Glomerular visceral epithelial cell (primary cell): ENCODE results near the gene FRYL.
A peak's percentile ranks its signal among the peaks of the same experiment; 100 is the strongest.
"Not testable (repeated sequence)": the region's sequence is repeated elsewhere in the genome, so short reads cannot be mapped to it uniquely, and the experiment has no call there.

ENCODE experiments used
- DNase-seq: peaks from one replicate; pipeline ENCODE4 v3.0.0-alpha.2; 2016; ENCODE audit errors: extremely low spot score

FRYL gene

DNA sequence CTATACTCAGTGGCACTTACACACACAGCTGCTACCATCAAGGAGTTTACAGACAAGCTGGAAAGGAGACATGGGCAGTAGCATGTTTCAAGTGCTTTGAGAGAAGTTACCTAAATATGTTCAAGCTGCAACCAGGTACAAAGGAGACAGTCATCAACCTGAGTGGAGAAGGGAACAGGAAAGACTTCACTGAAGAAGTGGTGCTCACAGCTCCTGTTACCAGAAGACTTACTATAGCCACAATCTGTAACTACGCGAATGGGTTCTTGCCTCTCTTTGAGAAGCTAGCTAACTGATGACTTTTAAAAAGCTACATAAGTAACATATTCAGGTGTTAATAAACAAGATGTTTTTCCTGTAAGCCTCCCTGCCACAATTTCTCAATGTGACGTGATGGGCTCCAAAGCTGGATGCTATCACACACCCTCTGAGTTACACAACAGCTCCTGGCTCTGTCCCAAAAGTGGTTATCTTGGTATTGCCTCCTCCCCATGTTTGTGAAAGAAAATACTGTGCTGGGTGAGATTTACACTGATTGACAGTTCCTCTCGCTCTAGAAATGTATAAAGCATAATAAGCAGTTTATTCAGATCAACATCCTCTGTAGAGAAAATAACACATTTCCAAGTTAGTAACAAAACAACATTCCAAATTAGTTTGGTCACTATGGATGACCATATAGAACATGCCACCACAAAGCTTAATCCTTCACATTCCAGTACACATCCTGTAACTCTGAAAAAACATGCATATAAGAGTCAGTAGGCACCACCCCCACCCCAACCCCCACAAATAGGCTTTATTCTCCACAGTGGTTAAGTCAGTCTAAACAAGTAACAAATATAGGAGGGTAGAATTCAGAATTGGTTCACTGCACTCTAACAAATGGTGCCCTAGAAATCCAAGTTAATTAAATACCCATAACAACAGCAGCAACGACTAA is 81.8 kb downstream of the FRYL start:
- peak; percentile 91 for DNase-seq

DNA sequence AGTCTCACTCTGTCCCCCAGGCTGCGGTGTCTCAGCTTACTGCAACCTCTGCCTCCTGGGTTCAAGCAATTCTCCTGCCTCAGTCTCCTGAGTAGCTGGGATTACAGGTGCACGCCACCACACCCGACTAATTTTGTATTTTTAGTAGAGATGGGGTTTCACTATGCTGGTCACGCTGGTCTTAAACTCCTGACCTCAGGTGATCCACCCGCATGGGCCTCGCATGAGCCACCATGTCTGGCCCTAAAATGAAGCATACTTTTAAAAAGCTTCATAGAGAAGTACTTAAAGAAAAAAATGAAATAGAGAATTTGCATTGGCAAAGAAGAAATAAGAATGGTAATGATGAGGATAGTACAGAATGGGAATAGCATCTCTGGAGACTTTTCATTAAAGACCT is 82.6 kb downstream of the FRYL start:
- not testable (repeated sequence) for DNase-seq

DNA sequence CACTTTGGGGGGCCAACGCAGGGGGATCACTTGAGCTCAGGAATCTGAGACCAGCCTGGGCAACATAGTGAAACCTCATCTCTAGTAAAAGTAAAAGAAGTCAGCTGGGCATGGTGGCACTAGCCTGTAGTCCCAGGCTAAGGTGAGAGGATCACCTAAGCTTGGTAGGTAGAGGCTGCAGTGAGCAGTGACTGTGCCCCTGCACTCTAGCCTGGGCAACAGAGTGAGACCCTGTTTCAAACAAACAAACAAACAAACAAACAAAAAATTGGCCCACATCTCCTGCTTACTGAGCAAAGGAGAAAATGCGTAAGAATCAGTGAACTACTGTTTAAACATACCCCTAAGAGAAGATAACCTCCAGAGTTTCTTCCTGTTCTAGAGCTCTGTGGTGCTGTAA is 85.3 kb downstream of the FRYL start:
- no peak for DNase-seq

DNA sequence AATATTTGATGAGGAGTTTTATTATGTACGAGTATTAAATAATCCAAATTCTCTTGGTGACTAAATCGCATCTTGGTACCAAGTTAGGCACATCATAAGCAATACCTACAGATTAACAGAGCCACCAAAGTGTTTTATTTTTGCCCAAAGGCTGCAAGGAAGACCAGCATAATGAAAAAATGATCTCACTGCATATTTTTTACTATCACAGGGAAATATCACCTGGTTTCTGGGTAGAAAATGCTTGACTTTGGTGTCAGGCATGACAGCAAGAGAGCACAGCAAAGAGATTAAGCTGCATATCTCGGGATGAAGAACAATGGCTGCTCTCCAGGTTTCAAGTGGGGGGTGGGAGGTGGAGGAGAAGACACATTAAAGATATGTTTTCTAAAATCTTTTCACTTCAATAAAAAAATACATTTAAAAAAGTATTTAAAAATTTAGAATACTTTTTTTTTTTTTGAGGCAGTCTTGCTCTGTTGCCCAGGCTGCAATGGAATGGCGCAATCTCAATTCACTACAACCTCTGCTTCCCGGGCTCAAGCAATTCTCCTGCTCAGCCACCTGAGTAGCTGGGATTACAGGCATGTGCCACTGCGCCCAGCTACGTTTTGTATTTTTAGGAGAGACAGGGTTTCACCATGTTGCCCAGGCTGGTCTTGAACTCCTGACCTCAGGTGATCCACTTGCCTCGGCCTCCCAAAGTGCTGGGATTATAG is 86.1 kb downstream of the FRYL start:
- DNase-seq: no peak

DNA sequence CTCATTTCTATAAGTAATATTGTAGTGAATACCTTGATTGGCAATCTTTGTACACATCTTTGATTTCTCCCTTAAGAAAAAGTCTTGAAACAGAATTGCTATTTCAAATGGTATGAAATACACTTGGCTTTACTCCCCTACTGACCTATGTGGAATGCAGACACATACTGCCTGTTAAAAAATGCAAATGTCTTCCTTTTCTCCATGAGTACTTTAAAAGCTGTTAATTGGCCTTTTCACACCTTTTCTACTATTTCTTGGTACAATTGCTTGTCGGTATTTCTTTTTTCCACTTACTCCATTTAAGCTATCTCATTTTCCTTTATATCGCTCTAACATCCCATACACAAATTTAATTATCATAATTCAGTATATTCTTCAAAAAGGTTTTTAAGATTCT is 87.2 kb downstream of the FRYL start:
- no peak for DNase-seq

DNA sequence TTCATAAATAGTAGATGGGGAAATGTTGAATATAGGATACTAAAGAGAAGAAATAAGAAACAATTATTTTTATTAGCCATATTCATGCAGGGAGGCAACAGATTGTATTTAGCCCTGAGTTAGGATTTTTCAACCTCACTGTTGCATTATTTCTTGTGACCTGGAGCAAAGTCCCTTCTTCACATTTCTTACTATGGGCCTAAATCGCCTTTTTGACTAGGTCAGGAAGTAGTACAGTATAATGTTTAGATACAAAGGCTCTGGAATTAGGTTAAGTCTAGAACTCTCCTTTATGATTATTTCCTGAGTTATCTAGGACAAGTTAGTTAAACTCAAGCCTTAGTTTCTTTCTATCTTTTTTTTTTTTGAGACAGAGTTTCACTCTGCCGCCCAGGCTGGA is 88.0 kb downstream of the FRYL start:
- no peak for DNase-seq

DNA sequence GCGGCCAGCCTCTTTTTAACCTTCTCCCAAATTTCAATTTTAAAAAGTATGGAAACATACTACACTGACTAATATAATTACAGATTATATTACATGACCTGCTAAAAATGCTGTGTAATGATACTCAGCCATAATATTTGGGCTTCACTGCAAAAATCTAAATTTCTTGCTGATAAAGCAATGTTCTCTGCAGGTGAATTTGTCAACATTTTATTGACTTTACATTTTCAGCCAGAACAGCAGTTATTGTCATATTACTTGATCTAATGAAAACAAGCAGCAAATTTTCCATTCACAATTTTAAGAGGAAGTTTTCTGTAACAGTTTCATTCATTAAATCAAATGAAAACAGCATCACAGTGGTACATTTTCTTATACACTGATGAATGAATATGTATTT is 91.1 kb downstream of the FRYL start:
- DNase-seq: no peak

DNA sequence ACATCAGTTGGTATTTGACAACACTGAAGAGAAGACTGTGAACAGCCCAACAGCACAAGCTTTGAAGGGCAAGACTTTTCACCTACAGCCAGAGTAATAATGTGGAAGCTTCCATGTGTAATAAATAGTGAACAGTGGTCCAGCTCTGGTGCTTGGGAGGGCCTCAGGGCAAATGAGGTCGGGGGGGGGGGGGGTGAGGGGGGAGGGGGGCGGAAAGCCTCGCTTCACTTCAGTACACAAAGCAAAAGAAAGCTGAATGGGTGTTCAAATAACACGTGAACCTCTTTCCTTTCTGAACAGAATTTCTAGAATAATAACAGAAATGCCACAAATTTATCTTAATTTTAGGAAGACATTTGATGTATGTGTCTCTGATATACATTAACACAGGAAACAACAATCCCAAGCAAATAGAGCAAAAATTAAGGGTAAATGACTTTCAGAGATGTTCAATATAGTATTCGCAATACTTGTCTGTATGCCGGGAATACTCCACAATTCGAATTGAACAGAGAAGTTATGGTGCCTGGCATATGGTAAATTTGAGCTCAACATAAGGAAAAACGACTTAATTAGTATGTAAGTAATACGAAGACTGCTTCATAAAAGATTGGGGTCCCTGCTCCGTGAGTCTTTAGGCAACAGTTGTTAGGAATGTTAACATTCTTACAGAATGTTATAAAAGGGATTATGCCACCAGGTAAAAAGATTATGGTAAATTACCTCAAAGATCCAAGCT is 92.6 kb downstream of the FRYL start:
- DNase-seq: no peak

DNA sequence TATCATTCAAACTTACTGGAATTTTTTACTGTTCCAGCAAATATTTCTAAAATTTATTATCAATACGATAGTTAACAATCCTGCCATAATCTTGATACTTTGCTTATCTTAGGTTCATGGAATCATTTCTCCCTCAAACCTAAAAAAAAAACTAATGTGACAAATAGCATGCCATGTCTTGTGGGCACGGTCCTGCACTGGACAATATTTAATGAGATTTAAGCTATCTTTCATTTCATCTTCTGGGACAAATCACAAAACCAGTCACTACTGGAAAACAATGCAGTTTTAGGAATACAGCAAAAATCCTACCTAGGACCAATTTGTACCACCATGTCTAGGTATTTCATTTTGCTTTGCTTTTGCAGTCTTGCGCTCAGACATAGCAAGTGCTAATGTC is 93.7 kb downstream of the FRYL start:
- no peak for DNase-seq

DNA sequence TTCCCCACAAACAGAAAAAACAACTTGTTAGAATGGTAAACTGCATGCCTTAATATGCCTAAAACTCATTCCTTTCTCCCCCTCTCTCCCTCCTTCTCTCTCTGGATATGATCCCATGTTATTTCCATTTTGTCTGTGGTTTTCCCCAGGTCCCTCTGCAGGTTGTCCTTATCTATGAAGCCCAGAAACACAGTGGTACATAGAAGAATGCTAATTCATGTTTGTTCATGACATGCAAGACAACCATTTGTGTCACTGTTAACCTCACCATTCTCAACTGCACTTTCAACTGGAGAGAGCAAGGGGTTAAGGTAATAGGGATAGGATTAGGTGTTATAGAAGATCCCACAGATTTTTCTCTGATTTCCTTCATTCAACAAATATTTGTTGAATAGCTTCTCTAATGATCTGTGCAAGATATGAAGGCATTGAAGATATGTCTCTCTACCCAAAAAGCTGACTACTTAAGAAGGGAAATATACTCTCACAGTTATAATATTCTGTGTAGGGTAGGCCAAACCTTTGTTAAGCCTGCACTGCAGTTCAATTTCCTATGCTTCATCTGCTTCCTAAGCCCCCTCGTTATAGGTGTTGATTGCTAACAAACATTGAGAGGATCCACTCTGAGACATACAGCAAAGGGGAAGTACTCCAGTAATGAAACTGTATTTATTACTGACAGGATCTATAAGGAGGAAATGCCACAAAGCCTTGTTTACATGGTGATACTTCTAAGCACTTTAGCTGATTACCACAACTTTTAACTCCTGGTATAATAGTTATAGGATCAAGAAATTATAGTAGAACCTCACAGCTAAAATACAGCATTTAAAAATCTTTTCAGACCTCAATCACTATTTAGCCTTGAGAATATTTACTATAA is 96.1 kb downstream of the FRYL start:
- no peak for DNase-seq

DNA sequence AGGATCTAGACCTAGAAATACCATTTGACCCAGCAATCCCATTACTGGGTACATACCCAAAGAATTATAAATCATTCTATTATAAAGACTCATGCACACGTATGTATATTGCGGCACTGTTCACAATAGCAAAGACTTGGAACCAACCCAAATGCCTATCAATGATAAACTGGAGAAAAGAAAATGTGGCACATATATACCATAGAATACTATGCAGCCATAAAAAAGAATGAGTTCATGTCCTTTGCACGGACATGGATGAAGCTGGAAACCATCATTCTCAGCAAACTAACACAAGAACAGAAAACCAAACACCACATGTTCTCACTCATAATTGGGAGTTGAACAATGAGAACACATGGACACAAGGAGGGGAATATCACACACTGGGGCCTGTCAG is 97.2 kb downstream of the FRYL start:
- DNase-seq: not testable (repeated sequence)

DNA sequence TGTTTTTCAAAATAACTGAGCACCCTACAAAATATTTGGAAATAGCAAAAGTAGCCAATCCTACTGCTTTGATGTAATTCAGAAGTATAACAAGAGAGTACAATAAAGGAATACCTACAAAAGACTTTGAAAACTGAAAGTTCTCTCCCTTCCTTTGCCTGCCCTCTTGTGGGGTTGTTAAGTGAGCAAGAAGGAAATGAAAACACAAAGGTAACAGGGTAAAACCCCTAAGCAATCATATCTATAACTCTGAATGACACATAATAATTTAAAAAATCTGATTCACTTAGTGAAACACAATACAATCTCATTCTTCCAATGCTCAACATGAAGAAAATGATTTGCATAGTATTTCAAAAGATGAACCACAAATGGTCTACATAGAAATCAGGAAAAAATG is 98.2 kb downstream of the FRYL start:
- peak; percentile 48 for DNase-seq

DNA sequence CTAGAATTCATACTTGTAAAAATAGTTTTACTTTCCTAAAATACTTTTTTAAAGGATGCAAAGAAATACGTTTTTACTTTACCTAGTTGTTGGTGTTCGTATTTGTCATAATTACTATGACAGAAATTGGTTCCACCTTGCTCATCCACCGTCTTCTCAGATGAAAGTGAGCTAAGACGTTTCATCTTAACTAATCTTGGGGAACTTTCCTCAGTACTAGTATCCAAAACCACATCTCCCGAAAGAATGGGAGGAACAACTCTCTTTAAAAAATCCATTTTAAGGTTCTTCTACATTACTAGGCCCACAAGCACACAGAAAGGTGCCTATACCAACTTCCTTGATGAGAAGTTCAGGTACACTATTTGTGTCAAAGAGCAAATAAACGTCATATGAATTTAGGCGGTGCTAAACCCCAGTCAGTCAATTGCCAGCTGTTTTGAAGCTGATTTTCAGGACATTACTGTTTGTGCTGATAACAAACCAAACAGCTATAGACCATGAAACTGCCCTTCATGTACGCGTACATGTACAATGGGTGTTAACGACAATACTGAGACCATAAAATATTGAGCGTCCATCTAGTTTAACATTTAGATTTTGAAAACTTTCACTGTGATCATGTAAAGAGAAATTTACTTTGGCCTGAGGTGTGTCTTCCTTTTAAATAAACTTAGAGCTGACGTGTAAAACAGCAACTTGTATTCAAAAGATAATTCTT is 99.1 kb downstream of the FRYL start:
- DNase-seq: no peak

DNA sequence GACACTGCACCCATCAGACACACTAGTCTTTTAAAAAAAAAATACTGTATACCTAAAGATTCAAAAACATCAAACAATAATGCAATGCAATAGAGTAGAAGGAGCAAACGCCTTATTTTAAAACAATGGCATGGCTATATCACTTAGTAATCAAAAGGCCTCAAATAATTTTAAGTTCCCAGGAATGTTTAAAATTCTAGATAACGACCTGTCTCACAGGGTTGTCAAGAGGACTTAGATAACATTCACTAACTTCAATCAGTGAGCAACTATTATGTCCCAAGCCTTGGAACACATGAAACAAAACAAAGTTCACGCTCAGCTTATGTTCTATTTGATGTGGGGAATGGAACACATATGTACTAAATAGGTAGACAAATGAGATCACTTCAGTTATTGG is 106.5 kb downstream of the FRYL start:
- no peak for DNase-seq

DNA sequence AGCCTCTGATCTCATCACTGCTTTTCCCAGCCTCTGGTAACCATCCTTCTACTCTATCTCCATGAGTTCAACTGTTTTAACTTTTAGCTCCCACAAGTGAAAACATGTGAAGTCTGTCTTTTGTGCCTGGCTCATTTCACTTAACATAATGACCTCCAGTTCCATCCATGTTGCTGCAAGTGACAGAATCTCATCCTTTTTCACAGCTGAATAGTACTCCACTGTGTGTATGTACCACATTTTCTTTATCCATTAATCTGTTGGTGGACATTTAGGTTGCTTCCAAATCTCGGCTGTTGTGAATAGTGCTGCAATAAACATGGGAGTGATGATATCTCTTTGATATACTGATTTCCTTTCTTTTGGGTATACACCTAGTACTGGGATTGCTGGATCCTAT is 109.5 kb downstream of the FRYL start:
- DNase-seq: no peak

DNA sequence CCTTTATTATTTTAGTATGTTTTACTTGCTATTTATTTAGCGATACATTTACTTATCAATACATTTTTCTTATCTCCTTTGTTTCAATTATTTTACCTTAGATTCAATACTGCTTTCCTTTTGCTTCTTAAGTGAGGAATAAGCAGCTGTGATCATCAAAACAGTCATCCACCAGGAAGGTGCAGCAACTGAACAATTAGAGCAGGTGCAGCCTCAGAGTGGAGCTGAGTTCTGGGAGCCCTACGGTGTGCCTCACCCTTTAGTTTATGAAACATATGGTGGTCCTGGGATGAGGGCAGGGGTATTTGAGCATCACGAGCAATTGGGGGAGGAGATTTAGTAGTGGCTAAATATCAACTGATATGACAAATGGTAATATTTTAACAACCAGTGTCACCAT is 111.0 kb downstream of the FRYL start:
- DNase-seq: no peak

DNA sequence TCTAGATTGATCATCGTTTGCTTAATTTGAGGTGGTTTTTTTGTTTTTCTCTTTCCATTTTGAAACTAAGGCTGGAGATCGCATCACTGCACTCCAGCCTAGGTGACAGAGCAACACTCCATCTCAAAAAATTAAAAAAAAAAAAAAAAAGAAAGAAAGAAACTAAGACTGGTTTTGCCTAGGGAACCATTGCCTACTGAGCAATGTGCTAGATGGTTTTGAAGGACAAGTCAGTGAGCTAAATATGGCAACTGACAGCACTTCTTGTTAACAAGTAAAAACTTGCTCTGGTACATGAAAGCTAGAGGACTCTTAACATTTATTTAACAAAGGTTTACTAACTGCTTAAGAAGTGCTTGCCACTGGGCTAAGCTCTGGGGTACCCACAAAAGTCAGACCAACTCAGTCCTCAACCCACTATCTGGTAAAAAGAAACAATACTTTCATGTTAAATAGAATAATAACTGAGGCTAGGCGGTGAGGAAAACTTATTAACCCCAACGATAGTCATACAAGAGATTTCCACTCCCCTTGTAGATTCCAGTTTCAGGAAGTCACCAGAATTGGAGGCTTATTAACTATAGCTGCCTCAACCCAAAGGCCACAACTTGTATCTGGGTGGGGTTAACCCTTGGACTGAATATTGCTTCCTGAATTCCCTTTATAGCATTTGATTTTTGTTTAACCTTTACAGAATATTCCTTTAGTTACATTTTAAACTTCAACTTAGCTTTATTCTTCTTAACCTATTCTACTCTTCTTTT is 111.6 kb downstream of the FRYL start:
- no peak for DNase-seq

DNA sequence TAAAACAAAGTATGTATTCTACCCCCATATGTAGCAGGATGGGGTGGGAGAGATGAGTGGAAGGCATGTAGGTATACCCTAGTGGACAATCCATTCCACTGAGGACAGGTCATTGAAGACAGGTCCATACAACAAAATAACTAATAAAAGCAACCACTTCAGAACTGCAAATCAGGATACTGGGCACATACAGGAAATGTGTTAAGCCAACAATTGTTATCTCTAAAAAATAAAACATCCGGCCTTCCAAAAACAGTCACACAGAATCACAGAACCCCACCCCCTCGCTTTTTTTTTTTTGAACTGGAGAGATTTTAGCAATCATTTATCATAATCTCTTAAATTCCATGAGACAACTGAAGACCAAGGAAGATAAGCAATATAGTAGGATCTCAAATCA is 112.9 kb downstream of the FRYL start:
- DNase-seq: no peak

DNA sequence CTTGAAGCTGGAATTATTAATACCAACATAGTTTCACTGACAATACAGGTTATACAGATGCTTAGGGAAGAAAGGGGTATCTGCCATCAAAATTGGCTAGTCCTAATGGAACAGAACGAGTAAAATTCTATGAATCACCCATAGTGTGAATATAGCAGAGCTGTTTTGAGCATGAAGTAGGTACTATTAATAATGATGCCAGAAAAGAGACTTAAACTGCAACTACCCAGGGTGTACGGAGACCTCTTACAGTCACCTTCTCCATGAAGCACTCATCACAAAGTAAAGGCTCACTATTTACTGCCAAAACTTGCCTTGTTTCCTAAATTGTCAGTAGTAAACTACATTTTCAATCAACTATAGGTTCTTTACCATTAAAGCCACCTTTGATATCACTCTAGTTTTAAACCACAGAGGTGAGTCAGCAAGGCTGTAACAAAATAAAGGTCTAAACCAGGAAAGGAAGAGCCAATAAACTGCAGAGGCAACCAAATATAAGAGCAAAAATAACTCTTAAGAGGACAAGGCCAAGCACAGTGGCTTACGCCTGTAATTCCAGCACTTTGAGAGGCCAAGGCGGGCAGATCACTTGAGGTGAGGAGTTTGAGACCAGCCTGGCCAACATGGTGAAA is 114.4 kb downstream of the FRYL start:
- DNase-seq: peak; percentile 30

DNA sequence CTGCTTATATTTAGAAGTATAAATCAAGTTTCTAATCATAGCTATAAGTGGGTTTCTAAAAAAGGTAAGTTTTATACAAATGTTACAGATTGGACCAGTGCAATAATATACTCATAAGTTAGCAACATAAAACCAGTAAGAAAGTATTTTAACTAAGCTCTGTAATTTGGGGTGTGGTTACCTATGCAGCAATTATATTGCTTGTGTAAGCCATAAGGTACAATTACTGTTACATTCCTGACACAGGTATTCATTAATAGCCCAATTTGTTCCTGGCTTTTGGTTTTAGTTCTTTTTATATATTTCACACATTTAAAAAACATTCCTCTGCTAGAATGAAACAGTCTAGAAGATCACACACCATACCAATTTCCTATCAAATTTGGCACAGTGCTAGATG is 115.1 kb downstream of the FRYL start:
- no peak for DNase-seq
